A549 (cell line): Measurements from ENCODE around the gene SRCAP.

Experiments
- CHD2 ChIP-seq: fragments of 150-350 bp; IDR thresholded peaks from 2 replicates; pipeline ENCODE4 v1.6.1; 2014; ENCODE audit warnings: low read length; ENCODE audit not compliant: partially characterized antibody
- EP300 ChIP-seq, 2 experiments: fragments of >200 bp; sonication (Bioruptor Twin); formaldehyde crosslinking; IDR thresholded peaks; 2 replicates in 1 of 2; 3 replicates in 1 of 2; pipeline ENCODE4 v1.6.1; 2016 to 2017
- NR3C1 ChIP-seq: fragments of >200 bp; sonication (Bioruptor Twin); formaldehyde crosslinking; IDR thresholded peaks from 3 replicates; pipeline ENCODE4 v1.6.1; 2017
- POLR2A ChIP-seq: IDR thresholded peaks from 2 replicates; pipeline ENCODE4 v1.6.1; 2012; ENCODE audit warnings: mild to moderate bottlenecking, low read length
- RAD21 ChIP-seq, 2 experiments: fragments of >200 bp in 1 of 2; sonication (Bioruptor Twin) in 1 of 2; formaldehyde crosslinking in 1 of 2; IDR thresholded peaks in 1 of 2; conservative IDR thresholded peaks in 1 of 2; 2 replicates in 1 of 2; 3 replicates in 1 of 2; pipeline ENCODE4 v1.6.1; 2012 to 2018; ENCODE audit warnings: inconsistent platforms in 1 of 2
- RFX5 ChIP-seq: fragments of 450-650 bp; IDR thresholded peaks from 2 replicates; pipeline ENCODE4 v1.7.1; 2014; ENCODE audit warnings: antibody characterized with exemption, mild to moderate bottlenecking, moderate library complexity
- SMC3 ChIP-seq: fragments of >200 bp; sonication (Bioruptor Twin); formaldehyde crosslinking; IDR thresholded peaks from 3 replicates; pipeline ENCODE4 v1.6.1; 2018; ENCODE audit warnings: inconsistent platforms
- TF ChIP-seq, protein P1 (sequence below): fragments of >200 bp; sonication (Bioruptor Twin); formaldehyde crosslinking; IDR thresholded peaks from 3 replicates; pipeline ENCODE4 v1.5.1; 2016
- TF ChIP-seq, protein P2 (sequence below): fragments of 150-350 bp; IDR thresholded peaks from 2 replicates; pipeline ENCODE4 v1.6.1; 2014; ENCODE audit warnings: low read depth, mild to moderate bottlenecking, low read length
- TF ChIP-seq, protein P3 (sequence below): IDR thresholded peaks from 2 replicates; pipeline ENCODE4 v1.6.1; 2012

DNA sequence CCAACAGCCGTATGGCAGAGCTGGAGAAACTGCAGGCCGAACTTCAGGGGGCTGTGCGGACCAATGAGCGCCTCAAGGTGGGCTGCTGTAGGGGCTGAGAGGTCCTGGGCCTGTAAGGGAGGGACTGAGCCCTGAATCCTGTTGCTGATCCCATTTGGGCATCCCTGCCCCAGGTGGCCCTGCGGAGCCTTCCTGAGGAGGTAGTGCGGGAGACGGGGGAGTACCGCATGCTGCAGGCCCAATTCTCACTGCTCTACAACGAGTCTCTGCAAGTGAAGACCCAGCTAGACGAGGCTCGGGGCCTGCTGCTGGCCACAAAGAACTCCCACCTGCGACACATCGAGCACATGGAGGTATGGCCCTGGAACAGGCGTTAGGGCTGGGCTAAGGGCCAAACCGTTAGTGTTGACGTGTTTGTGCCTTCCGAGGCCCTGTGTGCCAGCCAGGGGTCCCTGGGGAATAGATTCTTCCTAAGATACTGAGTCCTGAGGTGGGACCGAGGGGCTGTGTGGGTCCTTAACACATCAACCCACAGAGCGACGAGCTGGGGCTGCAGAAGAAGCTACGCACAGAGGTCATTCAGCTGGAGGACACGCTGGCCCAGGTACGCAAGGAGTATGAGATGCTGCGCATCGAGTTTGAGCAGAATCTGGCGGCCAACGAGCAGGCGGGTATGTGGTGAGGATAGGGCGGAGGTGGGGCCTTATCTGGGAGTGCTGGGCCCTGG is 67.4 kb downstream of the SRCAP start:
- TF ChIP-seq EP300 (IDR thresholded peaks at IDR 0.05) (no peak), CHD2 (no peak), POLR2A (no peak), NR3C1 (no peak), RAD21 (conservative IDR thresholded peaks at IDR 0.05 in 1 of 2, IDR thresholded peaks at IDR 0.05 in 1 of 2) (no peak), RFX5 (no peak), SMC3 (no peak)
- TF ChIP-seq, protein P1, sequence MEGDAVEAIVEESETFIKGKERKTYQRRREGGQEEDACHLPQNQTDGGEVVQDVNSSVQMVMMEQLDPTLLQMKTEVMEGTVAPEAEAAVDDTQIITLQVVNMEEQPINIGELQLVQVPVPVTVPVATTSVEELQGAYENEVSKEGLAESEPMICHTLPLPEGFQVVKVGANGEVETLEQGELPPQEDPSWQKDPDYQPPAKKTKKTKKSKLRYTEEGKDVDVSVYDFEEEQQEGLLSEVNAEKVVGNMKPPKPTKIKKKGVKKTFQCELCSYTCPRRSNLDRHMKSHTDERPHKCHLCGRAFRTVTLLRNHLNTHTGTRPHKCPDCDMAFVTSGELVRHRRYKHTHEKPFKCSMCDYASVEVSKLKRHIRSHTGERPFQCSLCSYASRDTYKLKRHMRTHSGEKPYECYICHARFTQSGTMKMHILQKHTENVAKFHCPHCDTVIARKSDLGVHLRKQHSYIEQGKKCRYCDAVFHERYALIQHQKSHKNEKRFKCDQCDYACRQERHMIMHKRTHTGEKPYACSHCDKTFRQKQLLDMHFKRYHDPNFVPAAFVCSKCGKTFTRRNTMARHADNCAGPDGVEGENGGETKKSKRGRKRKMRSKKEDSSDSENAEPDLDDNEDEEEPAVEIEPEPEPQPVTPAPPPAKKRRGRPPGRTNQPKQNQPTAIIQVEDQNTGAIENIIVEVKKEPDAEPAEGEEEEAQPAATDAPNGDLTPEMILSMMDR, result no peak
- TF ChIP-seq, protein P2, sequence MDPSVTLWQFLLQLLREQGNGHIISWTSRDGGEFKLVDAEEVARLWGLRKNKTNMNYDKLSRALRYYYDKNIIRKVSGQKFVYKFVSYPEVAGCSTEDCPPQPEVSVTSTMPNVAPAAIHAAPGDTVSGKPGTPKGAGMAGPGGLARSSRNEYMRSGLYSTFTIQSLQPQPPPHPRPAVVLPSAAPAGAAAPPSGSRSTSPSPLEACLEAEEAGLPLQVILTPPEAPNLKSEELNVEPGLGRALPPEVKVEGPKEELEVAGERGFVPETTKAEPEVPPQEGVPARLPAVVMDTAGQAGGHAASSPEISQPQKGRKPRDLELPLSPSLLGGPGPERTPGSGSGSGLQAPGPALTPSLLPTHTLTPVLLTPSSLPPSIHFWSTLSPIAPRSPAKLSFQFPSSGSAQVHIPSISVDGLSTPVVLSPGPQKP, result no peak
- TF ChIP-seq, protein P3, sequence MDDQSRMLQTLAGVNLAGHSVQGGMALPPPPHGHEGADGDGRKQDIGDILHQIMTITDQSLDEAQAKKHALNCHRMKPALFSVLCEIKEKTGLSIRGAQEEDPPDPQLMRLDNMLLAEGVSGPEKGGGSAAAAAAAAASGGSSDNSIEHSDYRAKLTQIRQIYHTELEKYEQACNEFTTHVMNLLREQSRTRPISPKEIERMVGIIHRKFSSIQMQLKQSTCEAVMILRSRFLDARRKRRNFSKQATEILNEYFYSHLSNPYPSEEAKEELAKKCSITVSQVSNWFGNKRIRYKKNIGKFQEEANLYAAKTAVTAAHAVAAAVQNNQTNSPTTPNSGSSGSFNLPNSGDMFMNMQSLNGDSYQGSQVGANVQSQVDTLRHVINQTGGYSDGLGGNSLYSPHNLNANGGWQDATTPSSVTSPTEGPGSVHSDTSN, result no peak
